GM19324 (cell line): ENCODE results near the gene ZNF280B.
A peak's percentile ranks its signal among the peaks of the same experiment; 100 is the strongest.
"Not testable (repeated sequence)": the region's sequence is repeated elsewhere in the genome, so short reads cannot be mapped to it uniquely, and the experiment has no call there.

Source experiments
- ATAC-seq: cut with Tn5 transposase; IDR thresholded peaks from one replicate; pipeline ENCODE4 v1.9.1; 2021; ENCODE audit warnings: mild to moderate bottlenecking, moderate library complexity; ENCODE audit not compliant: unreplicated experiment, low FRiP score

Gene ZNF280B

GRCh38 chr22:22467112-22467511, 41.4 kb downstream of the ZNF280B start:
- no peak for ATAC-seq

GRCh38 chr22:22465782-22466181, 42.8 kb downstream of the ZNF280B start:
- no peak for ATAC-seq

GRCh38 chr22:22465094-22465602, 43.4 kb downstream of the ZNF280B start:
- ATAC-seq, result no peak

GRCh38 chr22:22464541-22465054, 43.9 kb downstream of the ZNF280B start:
- no peak for ATAC-seq

GRCh38 chr22:22463855-22464540, 44.5 kb downstream of the ZNF280B start:
- ATAC-seq, result no peak

GRCh38 chr22:22462813-22463567, 45.6 kb downstream of the ZNF280B start:
- no peak for ATAC-seq

GRCh38 chr22:22461583-22461982, 47.0 kb downstream of the ZNF280B start:
- no peak for ATAC-seq

- no peak for ATAC-seq
These were observed 47.4 kb downstream of the ZNF280B start for GRCh38 chr22:22461111-22461510.

GRCh38 chr22:22460635-22461034, 47.9 kb downstream of the ZNF280B start:
- no peak for ATAC-seq

- ATAC-seq, result no peak
These were observed 48.5 kb downstream of the ZNF280B start for GRCh38 chr22:22460060-22460459.

- ATAC-seq, result no peak
These were observed 49.5 kb downstream of the ZNF280B start for GRCh38 chr22:22458896-22459588.

GRCh38 chr22:22458387-22458786, 50.2 kb downstream of the ZNF280B start:
- ATAC-seq, result no peak

- no peak for ATAC-seq
These were observed 53.5 kb downstream of the ZNF280B start for GRCh38 chr22:22454997-22455396.

GRCh38 chr22:22452996-22453686, 55.4 kb downstream of the ZNF280B start:
- ATAC-seq, result no peak

GRCh38 chr22:22452211-22452610, 56.3 kb downstream of the ZNF280B start:
- no peak for ATAC-seq

- ATAC-seq, result peak; percentile 67
These were observed 58.2 kb downstream of the ZNF280B start for GRCh38 chr22:22450343-22450839.

GRCh38 chr22:22449819-22450218, 58.7 kb downstream of the ZNF280B start:
- peak; percentile 9 for ATAC-seq

GRCh38 chr22:22446517-22446916, 62.0 kb downstream of the ZNF280B start:
- ATAC-seq, result no peak

GRCh38 chr22:22444007-22444589, 64.4 kb downstream of the ZNF280B start:
- not testable (repeated sequence) for ATAC-seq
